Measurements from ENCODE around the gene ARAF.
"Not testable (repeated sequence)": the region's sequence is repeated elsewhere in the genome, so short reads cannot be mapped to it uniquely, and the experiment has no call there.

ARAF gene

GRCh38 chrX:47560934-47561658 is at the start of gene ARAF:
Gene ARAF (plus strand): TSS chrX:47561205. CDS start chrX:47562968, 1,763 bp downstream.
- FAIRE-seq = peak; percentile 95

GRCh38 chrX:47512383-47512782 is 48.6 kb upstream of the ARAF start:
- FAIRE-seq = not testable (repeated sequence)

GRCh38 chrX:47513034-47513965 is 47.7 kb upstream of the ARAF start:
- FAIRE-seq = not testable (repeated sequence)

- FAIRE-seq = no peak
Measured at GRCh38 chrX:47514533-47515235, 46.3 kb upstream of the ARAF start.

GRCh38 chrX:47515941-47516665 is 44.9 kb upstream of the ARAF start:
- no peak for FAIRE-seq

GRCh38 chrX:47518144-47518543 is 42.9 kb upstream of the ARAF start:
- no peak for FAIRE-seq

- FAIRE-seq = no peak
Measured at GRCh38 chrX:47523297-47523696, 37.7 kb upstream of the ARAF start.

- no peak for FAIRE-seq
Measured at GRCh38 chrX:47523713-47524166, 37.3 kb upstream of the ARAF start.

GRCh38 chrX:47529548-47529947 is 31.5 kb upstream of the ARAF start:
- no peak for FAIRE-seq

GRCh38 chrX:47530049-47530448 is 31.0 kb upstream of the ARAF start:
- FAIRE-seq = no peak

- FAIRE-seq = no peak
Measured at GRCh38 chrX:47539860-47540259, 21.1 kb upstream of the ARAF start.

- peak; percentile 97 for FAIRE-seq
Measured at GRCh38 chrX:47540754-47541538, 20.1 kb upstream of the ARAF start.

GRCh38 chrX:47543496-47543895 is 17.5 kb upstream of the ARAF start:
- no peak for FAIRE-seq

GRCh38 chrX:47556045-47556623 is 4.9 kb upstream of the ARAF start:
- FAIRE-seq = no peak

GRCh38 chrX:47558436-47558835 is 2.6 kb upstream of the ARAF start:
- peak; percentile 84 for FAIRE-seq

- FAIRE-seq = peak; percentile 58
Measured at GRCh38 chrX:47560179-47560933, 649 bp upstream of the ARAF start.

GRCh38 chrX:47561659-47562151 is 700 bp downstream of the ARAF start:
- no peak for FAIRE-seq

- no peak for FAIRE-seq
Measured at GRCh38 chrX:47562615-47563243, 1.7 kb downstream of the ARAF start.

GRCh38 chrX:47563801-47564315 is 2.9 kb downstream of the ARAF start:
- no peak for FAIRE-seq
